LNCaP clone FGC (cell line): Measurements from ENCODE around the gene SIGLEC1.

Experiments used
- DNase-seq: peaks from one replicate; pipeline ENCODE4 v3.0.0-alpha.2; 2011; ENCODE audit warnings: low read depth
- H3K4me3 ChIP-seq: 2 replicates; pipeline ENCODE4 v1.5.1; 2011; ENCODE audit warnings: mild to moderate bottlenecking, low read depth, low read length, control low read depth
- TF ChIP-seq, protein P1 (sequence below): IDR thresholded peaks from 2 replicates; pipeline ENCODE4 v1.5.1; 2012; ENCODE audit warnings: mild to moderate bottlenecking; ENCODE audit not compliant: control insufficient read depth, insufficient read depth; ENCODE audit errors: extremely low read depth

SIGLEC1 gene

GRCh38 chr20:3755814-3756480 is 43.5 kb upstream of the SIGLEC1 start:
- TF ChIP-seq, protein P1, sequence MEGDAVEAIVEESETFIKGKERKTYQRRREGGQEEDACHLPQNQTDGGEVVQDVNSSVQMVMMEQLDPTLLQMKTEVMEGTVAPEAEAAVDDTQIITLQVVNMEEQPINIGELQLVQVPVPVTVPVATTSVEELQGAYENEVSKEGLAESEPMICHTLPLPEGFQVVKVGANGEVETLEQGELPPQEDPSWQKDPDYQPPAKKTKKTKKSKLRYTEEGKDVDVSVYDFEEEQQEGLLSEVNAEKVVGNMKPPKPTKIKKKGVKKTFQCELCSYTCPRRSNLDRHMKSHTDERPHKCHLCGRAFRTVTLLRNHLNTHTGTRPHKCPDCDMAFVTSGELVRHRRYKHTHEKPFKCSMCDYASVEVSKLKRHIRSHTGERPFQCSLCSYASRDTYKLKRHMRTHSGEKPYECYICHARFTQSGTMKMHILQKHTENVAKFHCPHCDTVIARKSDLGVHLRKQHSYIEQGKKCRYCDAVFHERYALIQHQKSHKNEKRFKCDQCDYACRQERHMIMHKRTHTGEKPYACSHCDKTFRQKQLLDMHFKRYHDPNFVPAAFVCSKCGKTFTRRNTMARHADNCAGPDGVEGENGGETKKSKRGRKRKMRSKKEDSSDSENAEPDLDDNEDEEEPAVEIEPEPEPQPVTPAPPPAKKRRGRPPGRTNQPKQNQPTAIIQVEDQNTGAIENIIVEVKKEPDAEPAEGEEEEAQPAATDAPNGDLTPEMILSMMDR = no peak
- no peak for DNase-seq
- H3K4me3 ChIP-seq = no peak overlapping the region

- no peak overlapping the region for H3K4me3 ChIP-seq
- TF ChIP-seq, protein P1 = no peak
- DNase-seq = no peak
Observed at GRCh38 chr20:3755269-3755668, 42.9 kb upstream of the SIGLEC1 start.

DNA sequence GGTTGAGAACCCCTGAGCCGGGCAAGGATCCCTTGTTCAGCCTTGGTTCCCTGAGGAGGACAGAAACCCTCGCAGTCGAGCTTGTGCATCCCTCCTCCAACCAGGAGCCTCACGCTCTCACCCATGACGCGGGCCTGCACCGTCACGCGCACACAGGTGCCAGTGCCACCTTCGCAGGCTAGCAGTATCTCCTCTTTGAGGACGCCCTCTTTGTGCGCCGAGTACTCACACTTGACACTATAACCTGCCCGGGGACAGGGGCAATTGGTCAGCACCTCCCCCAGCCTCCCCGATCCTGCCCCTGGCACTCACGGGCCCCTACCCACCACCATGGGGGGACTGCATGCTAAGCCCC is 41.9 kb upstream of the SIGLEC1 start:
- DNase-seq = no peak

DNA sequence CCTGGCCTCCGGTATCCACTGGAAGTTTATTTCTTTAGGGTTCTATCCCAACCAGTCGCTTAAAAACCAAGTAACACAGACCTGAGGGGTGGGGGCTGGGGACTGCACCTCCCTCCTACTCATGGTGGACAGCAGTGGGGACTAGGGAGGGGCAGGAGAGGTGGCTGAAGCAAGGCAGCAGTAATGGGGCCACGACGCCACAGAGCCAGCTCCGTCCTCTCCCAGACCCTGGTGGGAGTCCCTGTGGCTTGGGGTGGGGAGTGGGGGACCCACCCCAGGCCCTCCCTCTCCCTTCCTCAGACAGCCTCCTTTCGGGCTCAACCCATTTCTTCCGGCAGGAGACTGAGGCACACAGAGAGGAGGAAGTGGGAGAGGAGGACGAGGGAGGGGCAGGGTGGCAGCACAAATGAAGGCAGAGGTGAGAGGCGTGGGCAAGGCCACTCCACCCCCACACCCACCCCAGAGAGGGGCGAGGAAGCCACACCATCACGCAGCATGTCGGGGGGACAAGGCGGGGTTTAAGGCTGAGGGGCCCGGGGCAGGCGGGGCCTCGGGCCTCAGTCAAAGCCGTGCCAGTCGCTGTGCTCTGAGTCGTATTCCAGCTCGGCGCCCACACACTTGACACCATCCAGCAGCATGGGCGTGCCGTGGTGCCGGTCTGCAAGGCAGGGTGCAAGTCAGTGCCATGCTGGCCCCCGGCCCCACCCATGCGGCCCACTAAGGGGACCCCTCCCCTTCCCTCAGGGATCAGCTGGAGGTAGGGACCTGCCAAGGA is 41.3 kb upstream of the SIGLEC1 start:
- TF ChIP-seq, protein P1 = no peak
- DNase-seq = no peak
- H3K4me3 ChIP-seq = no peak overlapping the region

More for the DNA sequence above, 41.9 kb upstream of the SIGLEC1 start:
- TF ChIP-seq, protein P1 = no peak
- H3K4me3 ChIP-seq = no peak overlapping the region

- no peak overlapping the region for H3K4me3 ChIP-seq
- no peak for DNase-seq
- TF ChIP-seq, protein P1 = peak; percentile 75
Observed at GRCh38 chr20:3753098-3753497, 40.7 kb upstream of the SIGLEC1 start.

DNA sequence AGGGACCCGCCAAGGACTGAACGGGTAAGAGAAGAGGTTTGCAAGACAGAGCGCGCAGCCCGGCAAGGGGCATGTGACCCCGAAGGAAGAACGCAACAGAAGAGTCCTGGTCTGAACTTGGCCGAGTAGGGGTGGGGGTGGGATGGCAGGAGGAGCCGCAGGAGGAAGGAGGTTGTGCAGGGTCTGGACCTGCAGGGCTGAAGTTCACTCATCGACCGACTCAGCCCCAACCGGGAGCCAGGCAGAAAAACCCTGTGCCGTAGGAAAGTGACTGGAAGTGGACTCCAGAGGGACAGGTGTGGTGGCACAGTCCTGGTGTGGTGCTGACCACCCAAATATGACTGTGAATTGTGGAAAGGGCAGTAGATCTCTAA is 40.0 kb upstream of the SIGLEC1 start:
- no peak for DNase-seq
- H3K4me3 ChIP-seq = no peak overlapping the region
- TF ChIP-seq, protein P1 = no peak
